GM19455 (cell line): ENCODE results near the gene OBSL1.

ENCODE experiments used
- ATAC-seq: cut with Tn5 transposase; IDR thresholded peaks from one replicate; pipeline ENCODE4 v1.9.1; 2021; ENCODE audit not compliant: unreplicated experiment

The OBSL1 gene

GRCh38 chr2:219552382-219553167 is 18.8 kb downstream of the OBSL1 start:
- ATAC-seq, result peak; percentile 89

GRCh38 chr2:219551441-219552381 is 19.6 kb downstream of the OBSL1 start:
- peak; percentile 19 for ATAC-seq

- ATAC-seq, result no peak
These were observed 21.7 kb downstream of the OBSL1 start for GRCh38 chr2:219549619-219550018.

GRCh38 chr2:219548990-219549389 is 22.3 kb downstream of the OBSL1 start:
- no peak for ATAC-seq

- ATAC-seq, result no peak
These were observed 23.7 kb downstream of the OBSL1 start for GRCh38 chr2:219547621-219548020.

- ATAC-seq, result no peak
These were observed 25.4 kb downstream of the OBSL1 start for GRCh38 chr2:219545943-219546352.

- no peak for ATAC-seq
These were observed 25.9 kb downstream of the OBSL1 start for GRCh38 chr2:219545295-219545942.

GRCh38 chr2:219544567-219544966 is 26.8 kb downstream of the OBSL1 start:
- no peak for ATAC-seq

GRCh38 chr2:219543596-219544358 is 27.6 kb downstream of the OBSL1 start, which contains the start of the genes CHPF and TMEM198:
TSS of gene CHPF (minus strand) at chr2:219543809. CDS start at chr2:219543538, 271 bp downstream.
TSS of gene TMEM198 (plus strand) at chr2:219544028. CDS start at chr2:219544728, 700 bp downstream.
- peak; percentile 74 for ATAC-seq

- ATAC-seq, result peak; percentile 41
These were observed 28.3 kb downstream of the OBSL1 start for GRCh38 chr2:219542931-219543595.

GRCh38 chr2:219541611-219542180 is 29.6 kb downstream of the OBSL1 start:
- ATAC-seq, result peak; percentile 55

- no peak for ATAC-seq
These were observed 30.4 kb downstream of the OBSL1 start for GRCh38 chr2:219540784-219541504.

- no peak for ATAC-seq
These were observed 31.2 kb downstream of the OBSL1 start for GRCh38 chr2:219539926-219540678.

- ATAC-seq, result no peak
These were observed 32.2 kb downstream of the OBSL1 start for GRCh38 chr2:219538956-219539788.

- no peak for ATAC-seq
These were observed 32.8 kb downstream of the OBSL1 start for GRCh38 chr2:219538504-219538951.

- ATAC-seq, result no peak
These were observed 33.5 kb downstream of the OBSL1 start for GRCh38 chr2:219537657-219538488.
